ENCODE measurements around the gene BNIP1.

BNIP1 gene

GRCh38 chr5:173196133-173196952 is 52.0 kb downstream of the BNIP1 start:
- TF ChIP-seq, protein P1, sequence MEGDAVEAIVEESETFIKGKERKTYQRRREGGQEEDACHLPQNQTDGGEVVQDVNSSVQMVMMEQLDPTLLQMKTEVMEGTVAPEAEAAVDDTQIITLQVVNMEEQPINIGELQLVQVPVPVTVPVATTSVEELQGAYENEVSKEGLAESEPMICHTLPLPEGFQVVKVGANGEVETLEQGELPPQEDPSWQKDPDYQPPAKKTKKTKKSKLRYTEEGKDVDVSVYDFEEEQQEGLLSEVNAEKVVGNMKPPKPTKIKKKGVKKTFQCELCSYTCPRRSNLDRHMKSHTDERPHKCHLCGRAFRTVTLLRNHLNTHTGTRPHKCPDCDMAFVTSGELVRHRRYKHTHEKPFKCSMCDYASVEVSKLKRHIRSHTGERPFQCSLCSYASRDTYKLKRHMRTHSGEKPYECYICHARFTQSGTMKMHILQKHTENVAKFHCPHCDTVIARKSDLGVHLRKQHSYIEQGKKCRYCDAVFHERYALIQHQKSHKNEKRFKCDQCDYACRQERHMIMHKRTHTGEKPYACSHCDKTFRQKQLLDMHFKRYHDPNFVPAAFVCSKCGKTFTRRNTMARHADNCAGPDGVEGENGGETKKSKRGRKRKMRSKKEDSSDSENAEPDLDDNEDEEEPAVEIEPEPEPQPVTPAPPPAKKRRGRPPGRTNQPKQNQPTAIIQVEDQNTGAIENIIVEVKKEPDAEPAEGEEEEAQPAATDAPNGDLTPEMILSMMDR (IDR thresholded peaks at IDR 0.05; ENCODE audit: low read depth, low read length): no peak
- no peak overlapping the region for H3K4me3 ChIP-seq (replicated peaks in 1 of 2; ENCODE audit: low read depth in 2 of 2, low read length in 2 of 2)
- no peak for DNase-seq (ENCODE audit: low read depth in 2 of 2)

DNA sequence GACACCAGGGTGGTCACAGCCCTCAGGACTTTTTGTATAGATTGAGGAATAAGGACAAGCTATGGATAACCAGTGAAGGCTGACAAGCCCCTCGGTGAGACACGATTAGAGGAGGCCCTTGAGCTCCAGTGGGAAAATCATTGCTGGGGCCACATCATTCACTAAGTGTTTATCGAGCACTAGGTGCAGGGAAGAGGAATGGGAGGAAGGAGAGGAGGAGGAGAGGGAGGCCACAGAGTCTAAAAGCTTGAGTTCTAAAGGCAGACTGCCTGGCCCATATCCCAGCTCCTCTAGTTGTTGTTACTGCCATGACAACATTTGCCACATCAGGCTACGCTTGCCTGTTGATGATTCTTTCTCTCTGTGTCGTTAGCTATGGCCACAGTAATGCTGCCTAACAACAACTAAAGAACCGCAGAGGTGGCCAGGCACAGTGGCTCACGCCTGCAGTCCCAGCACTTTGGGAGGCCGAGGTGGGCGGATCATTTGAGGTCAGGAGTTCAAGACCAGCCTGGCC is 53.1 kb downstream of the BNIP1 start:
- no peak overlapping the region for H3K4me3 ChIP-seq (replicated peaks in 1 of 2; ENCODE audit: low read depth in 2 of 2, low read length in 2 of 2)
- TF ChIP-seq, protein P1 (IDR thresholded peaks at IDR 0.05; ENCODE audit: low read depth, low read length): no peak
- no peak for DNase-seq (ENCODE audit: low read depth in 2 of 2)

DNA sequence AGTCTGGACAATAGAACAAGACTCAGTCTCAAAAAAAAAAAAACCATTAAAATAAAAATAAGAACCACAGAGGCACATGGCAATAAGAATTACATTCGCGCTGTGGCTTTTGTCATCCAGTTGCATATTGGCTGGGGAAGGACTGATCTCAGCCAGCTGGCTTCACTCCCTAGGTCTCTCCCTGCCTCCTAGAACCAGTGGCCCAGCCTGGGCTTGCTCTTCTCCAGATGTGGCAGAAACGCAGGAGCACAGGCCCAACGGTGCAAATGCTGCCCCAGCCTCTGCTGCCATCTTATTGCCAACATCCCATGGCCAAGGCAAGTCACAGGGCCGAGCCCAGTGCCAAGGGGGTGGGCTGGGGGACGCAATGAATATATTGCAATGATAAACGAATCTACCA is 53.7 kb downstream of the BNIP1 start:
- DNase-seq (ENCODE audit: low read depth in 2 of 2): no peak
- TF ChIP-seq, protein P1 (IDR thresholded peaks at IDR 0.05; ENCODE audit: low read depth, low read length): no peak
- no peak overlapping the region for H3K4me3 ChIP-seq (replicated peaks in 1 of 2; ENCODE audit: low read depth in 2 of 2, low read length in 2 of 2)

GRCh38 chr5:173200356-173200755 is 56.0 kb downstream of the BNIP1 start:
- no peak for DNase-seq (ENCODE audit: low read depth in 2 of 2)
- TF ChIP-seq, protein P1 (IDR thresholded peaks at IDR 0.05; ENCODE audit: low read depth, low read length): no peak
- H3K4me3 ChIP-seq (replicated peaks in 1 of 2; ENCODE audit: low read depth in 2 of 2, low read length in 2 of 2): no peak overlapping the region

DNA sequence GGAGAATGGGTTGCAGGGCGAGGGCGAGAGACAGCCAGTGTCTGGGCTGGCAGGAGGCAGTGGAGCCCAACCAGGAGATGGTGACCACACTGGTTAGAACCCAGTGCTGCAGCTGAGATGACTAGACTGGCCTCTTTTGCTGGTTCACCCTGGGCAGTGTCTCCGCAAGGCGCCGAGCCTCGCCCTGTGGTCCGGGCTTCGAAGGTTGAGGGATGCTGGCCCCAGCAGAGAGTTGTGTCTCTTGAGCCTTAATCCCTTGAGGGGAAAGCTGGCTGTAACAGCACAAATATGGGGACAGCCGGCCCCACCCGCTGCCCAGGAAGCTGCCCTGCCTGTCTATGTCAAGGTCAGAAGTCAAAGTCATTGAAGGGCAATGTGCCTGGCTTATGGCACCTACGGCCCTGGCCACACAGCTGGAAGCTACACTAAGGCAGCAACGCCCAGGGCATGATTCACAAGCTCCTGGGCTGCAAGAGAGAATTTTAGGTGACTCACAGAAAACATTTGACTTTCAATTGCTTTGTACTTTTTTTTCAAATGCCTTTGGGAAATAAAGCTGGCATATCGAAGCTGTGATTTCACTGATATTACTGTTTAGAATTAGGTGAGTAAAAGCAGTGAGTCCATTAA is 57.4 kb downstream of the BNIP1 start:
- TF ChIP-seq, protein P1 (IDR thresholded peaks at IDR 0.05; ENCODE audit: low read depth, low read length): no peak
- peak; percentile 51 to 86 for DNase-seq (ENCODE audit: low read depth in 2 of 2)
- H3K4me3 ChIP-seq (replicated peaks in 1 of 2; ENCODE audit: low read depth in 2 of 2, low read length in 2 of 2): no peak overlapping the region

DNA sequence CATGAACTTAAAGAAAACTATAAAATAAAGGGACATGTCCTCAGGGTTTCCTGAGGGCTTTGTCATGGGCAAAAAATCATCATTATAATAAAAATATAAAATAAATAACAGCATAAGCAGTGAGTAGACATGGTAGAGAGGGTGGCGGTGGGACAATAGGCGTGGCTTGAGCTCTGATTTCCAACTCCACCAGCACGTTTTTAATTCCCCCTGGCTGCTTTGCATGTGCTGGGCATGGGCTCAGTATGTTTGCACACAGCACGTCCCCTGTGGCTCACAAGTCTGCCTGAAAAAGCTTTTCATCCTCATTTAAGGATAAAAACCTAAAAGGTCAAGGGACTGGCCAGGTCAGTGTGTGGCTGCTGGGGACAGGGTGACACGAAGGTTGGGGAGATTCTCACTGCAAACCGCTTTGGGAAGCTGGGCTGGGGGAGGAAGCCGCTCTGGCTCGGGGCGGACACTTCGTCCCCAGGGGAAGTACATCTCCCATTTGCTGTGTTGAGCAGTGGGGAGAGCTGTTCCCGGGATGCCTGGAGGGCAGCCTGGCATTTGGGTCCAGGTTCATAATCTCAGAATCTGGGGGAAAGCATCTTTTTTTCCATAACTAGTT is 58.0 kb downstream of the BNIP1 start:
- no peak overlapping the region for H3K4me3 ChIP-seq (replicated peaks in 1 of 2; ENCODE audit: low read depth in 2 of 2, low read length in 2 of 2)
- DNase-seq (ENCODE audit: low read depth in 2 of 2): peak in 1 of 2 donors; percentile 4
- TF ChIP-seq, protein P1 (IDR thresholded peaks at IDR 0.05; ENCODE audit: low read depth, low read length): no peak

Data from cardiac fibroblast (primary cell).